ENCODE measurements around the gene ZBTB20.

- no peak for TF ChIP-seq POLR2A (IDR thresholded peaks at IDR 0.05; ENCODE audit: low read depth)
- no peak for TF ChIP-seq CTCF (IDR thresholded peaks at IDR 0.05)
Measured at GRCh38 chr3:114571363-114571762, 575.7 kb downstream of the ZBTB20 start.

All from esophagus muscularis mucosa (tissue), 3 donors.